Osteocyte (in vitro differentiated cells): ENCODE measurements around the gene FUNDC2. TPM values are rescaled to one million over a fixed set of nuclear protein-coding genes. Genes with fewer than 3 reads are reported as not detected.
A peak's percentile ranks its signal among the peaks of the same experiment; 100 is the strongest.

ENCODE experiments used
- DNase-seq: peaks from one replicate; pipeline ENCODE4 v3.0.0; 2021; ENCODE audit warnings: mixed read lengths; ENCODE audit not compliant: unreplicated experiment; ENCODE audit errors: extremely low spot score
- H3K27ac Mint-ChIP-seq: one replicate; pipeline ENCODE4 v1.8.0; 2021; ENCODE audit warnings: mild to moderate bottlenecking, mixed read lengths; ENCODE audit not compliant: unreplicated experiment
- H3K27me3 Mint-ChIP-seq: one replicate; pipeline ENCODE4 v1.8.0; 2021; ENCODE audit warnings: mixed read lengths; ENCODE audit not compliant: unreplicated experiment
- H3K36me3 Mint-ChIP-seq: one replicate; pipeline ENCODE4 v1.8.0; 2021; ENCODE audit warnings: mixed read lengths; ENCODE audit not compliant: unreplicated experiment
- H3K4me1 Mint-ChIP-seq: one replicate; pipeline ENCODE4 v1.8.0; 2021; ENCODE audit warnings: mixed read lengths; ENCODE audit not compliant: unreplicated experiment
- H3K4me3 Mint-ChIP-seq: one replicate; pipeline ENCODE4 v1.8.0; 2021; ENCODE audit warnings: mild to moderate bottlenecking, moderate library complexity, mixed read lengths; ENCODE audit not compliant: unreplicated experiment
- H3K9me3 Mint-ChIP-seq: one replicate; pipeline ENCODE4 v1.8.0; 2021; ENCODE audit warnings: mixed read lengths; ENCODE audit not compliant: unreplicated experiment
- long read RNA-seq: library from polyadenylated mRNA; unstranded; transcript quantifications from one replicate; pipeline ENCODE4 v2.0.0, GENCODE V29; 2021
- total RNA-seq: library from RNA; stranded (reverse); gene quantifications from 2 replicates; pipeline ENCODE4 v1.2.1, GENCODE V29; 2021
- TF ChIP-seq, protein P1 (sequence below): fragments of 200-600 bp; sonication (generic); IDR thresholded peaks from 2 replicates; pipeline ENCODE4 v1.5.0; 2021; ENCODE audit warnings: antibody characterized with exemption, mild to moderate bottlenecking, moderate library complexity

Gene FUNDC2, protein sequence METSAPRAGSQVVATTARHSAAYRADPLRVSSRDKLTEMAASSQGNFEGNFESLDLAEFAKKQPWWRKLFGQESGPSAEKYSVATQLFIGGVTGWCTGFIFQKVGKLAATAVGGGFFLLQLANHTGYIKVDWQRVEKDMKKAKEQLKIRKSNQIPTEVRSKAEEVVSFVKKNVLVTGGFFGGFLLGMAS
- total RNA-seq = 58.6 and 65.1 TPM in 2 replicates
- long read RNA-seq, full-length matches to known transcripts = 83 of 87 reads
- long read RNA-seq, partial matches to known transcripts = 3 of 87 reads
- long read RNA-seq, other reads (novel, unspliced or antisense) = 1 of 87 reads

DNA sequence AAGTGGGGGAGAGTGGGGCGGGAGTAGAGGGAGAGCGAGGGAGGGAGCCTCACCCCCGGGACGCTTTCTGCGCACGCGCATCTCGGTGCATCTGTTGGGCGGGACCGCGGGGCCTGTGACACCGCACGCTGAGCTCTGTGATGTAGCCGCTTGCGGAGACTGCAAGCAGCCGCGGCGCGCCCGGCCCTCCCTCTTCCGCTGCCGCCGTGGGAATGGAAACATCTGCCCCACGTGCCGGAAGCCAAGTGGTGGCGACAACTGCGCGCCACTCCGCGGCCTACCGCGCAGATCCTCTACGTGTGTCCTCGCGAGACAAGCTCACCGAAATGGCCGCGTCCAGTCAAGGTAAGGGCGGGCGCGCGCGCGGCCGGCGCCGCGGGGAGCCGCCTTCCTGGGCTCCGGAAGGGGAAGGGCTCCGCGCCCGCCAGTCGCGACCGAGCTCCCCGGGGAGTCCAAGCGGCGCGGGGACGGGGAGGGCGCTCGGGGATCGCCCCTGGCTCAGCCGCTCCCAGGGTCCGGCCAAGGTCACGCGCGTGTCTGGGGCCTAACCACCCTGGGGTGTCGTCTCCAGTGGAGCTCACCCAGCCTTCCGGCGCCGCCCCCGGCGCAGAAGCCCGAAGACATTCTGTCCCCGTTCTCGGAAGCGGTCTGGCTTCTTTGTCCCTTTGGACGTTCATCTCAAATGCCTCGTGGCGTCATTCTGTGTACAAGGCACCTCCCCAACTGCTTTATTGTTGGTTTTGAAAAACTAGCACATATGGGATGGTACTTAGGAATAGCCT, at the start of gene FUNDC2:
TSS of gene FUNDC2 (plus strand) at position 118 of the 782 bp plus-strand sequence. CDS start at position 213, 95 bp downstream.
- H3K36me3 Mint-ChIP-seq = no peaks in the 10 kb centered on the region
- no peaks in the 10 kb centered on the region for H3K9me3 Mint-ChIP-seq
- peak within 1 kb of the TSS; percentile 81 for H3K4me3 Mint-ChIP-seq

DNA sequence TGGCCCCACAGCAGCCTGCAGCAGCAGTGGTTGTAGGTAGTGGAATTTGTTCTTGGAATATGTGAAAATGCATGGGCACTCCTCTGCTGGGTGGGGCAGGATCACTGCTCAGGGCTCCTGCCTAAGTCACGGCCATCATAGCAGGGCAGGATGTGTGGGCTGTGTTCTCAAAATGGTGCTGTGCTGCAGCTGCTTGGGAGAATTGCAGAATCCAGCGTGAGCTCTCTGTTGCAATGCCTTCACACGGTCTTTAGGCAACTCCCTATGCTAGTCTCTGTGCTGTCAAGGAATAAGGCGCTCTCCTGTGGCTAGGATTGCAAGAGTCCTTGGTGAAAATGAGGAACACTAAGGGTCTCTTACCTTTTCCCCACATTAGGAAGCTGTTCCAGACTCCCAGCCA, 47.0 kb upstream of the FUNDC2 start:
- Mint-ChIP-seq H3K27ac (no peak overlapping the region), H3K4me1 (peaks cover 2% of the 10 kb centered on the region), H3K27me3 (peaks cover 4% of the 10 kb centered on the region), H3K4me3 (no peak overlapping the region), H3K9me3 (peaks cover 18% of the 10 kb centered on the region), H3K36me3 (no peaks in the 10 kb centered on the region)
- TF ChIP-seq, protein P1, sequence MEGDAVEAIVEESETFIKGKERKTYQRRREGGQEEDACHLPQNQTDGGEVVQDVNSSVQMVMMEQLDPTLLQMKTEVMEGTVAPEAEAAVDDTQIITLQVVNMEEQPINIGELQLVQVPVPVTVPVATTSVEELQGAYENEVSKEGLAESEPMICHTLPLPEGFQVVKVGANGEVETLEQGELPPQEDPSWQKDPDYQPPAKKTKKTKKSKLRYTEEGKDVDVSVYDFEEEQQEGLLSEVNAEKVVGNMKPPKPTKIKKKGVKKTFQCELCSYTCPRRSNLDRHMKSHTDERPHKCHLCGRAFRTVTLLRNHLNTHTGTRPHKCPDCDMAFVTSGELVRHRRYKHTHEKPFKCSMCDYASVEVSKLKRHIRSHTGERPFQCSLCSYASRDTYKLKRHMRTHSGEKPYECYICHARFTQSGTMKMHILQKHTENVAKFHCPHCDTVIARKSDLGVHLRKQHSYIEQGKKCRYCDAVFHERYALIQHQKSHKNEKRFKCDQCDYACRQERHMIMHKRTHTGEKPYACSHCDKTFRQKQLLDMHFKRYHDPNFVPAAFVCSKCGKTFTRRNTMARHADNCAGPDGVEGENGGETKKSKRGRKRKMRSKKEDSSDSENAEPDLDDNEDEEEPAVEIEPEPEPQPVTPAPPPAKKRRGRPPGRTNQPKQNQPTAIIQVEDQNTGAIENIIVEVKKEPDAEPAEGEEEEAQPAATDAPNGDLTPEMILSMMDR = no peak
- DNase-seq = no peak

More for the DNA sequence above, at the start of gene FUNDC2:
- Mint-ChIP-seq H3K27me3 (peaks cover 4% of the 10 kb centered on the region), H3K4me1 (peaks cover 11% of the 10 kb centered on the region), H3K27ac (peak within 1 kb of the TSS; percentile 93)
- peak; percentile 97 for DNase-seq
- TF ChIP-seq, protein P1 = no peak

DNA sequence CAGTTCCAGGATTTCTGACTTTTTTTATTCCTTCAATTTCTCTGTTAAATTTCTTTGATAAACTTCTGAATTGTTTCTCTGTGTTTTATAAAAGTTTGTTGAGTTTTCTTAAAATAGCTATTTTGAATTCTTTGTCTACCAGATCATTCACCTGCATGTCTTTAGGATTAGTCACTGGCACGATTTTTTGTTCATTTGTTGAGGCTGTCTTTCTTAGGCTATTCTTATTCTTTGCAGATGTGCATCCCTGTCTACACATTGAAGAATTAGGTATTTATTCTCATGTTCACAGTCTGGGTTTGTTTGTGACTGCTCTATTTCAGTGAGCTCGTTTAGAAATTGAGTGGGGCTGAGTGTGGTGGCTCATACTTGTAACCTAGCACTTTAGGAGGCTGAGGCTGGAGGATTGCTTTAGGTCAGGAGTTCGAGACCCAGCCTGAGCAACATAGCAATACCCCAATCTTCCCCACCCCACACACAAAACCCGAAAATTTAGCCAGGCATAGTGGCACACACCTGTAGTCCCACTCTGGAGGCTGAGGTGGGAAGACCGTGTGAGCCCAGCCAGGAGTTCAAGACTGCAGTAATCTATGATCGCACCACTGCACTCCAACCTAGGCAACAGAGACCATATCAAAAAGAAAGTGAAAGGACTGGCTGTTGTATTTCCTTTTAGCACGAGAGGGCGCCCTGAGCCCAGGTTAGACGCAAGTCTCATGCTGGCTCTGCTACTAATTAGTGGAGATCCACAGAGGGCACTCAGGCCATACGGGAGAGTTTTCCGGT, 46.1 kb upstream of the FUNDC2 start:
- H3K27ac Mint-ChIP-seq = no peak overlapping the region
- DNase-seq = peak; percentile 87
- H3K27me3 Mint-ChIP-seq = no peaks in the 10 kb centered on the region
- H3K4me1 Mint-ChIP-seq = peaks cover 2% of the 10 kb centered on the region
- H3K4me3 Mint-ChIP-seq = peak overlapping the region; percentile 72
- H3K36me3 Mint-ChIP-seq = no peaks in the 10 kb centered on the region
- TF ChIP-seq, protein P1 = peak; percentile 73
- H3K9me3 Mint-ChIP-seq = peaks cover 18% of the 10 kb centered on the region

DNA sequence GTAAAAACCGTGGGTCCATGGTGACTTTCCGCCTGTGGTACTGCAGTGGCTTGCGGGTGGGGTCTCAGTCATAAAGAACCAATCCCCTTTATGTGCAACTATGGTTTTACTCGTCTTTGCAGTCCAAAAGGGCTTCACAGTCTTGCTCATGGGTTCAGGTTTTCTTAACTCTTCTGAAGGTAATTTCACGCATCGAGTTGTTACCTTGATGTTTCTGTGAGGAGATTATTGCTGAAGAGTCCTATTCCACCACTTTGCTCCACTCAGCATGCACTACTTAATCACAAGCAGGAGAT, 45.6 kb upstream of the FUNDC2 start:
- Mint-ChIP-seq H3K36me3 (no peaks in the 10 kb centered on the region), H3K4me1 (peaks cover 2% of the 10 kb centered on the region), H3K9me3 (peaks cover 18% of the 10 kb centered on the region), H3K4me3 (peak overlapping the region; percentile 72), H3K27me3 (no peaks in the 10 kb centered on the region), H3K27ac (no peak overlapping the region)
- DNase-seq = no peak
- TF ChIP-seq, protein P1 = no peak
